ENCODE results near the gene KMT2B.

- TF ChIP-seq CTCF (conservative IDR thresholded peaks at IDR 0.05; ENCODE audit: low read length) (no peak), EZH2phosphoT487 (IDR thresholded peaks at IDR 0.05; ENCODE audit: borderline replicate concordance) (no peak)
Measured at GRCh38 chr19:35671818-35672217, 46.0 kb upstream of the KMT2B start.

All from Loucy (cell line).